ENCODE measurements around the gene ZBTB49. TPM values are rescaled to one million over a fixed set of nuclear protein-coding genes. Genes with fewer than 3 reads are reported as not detected.

ZBTB49 gene
- total RNA-seq, 2 donors from 2014 or later, result 8.4 to 10.2 TPM

DNA sequence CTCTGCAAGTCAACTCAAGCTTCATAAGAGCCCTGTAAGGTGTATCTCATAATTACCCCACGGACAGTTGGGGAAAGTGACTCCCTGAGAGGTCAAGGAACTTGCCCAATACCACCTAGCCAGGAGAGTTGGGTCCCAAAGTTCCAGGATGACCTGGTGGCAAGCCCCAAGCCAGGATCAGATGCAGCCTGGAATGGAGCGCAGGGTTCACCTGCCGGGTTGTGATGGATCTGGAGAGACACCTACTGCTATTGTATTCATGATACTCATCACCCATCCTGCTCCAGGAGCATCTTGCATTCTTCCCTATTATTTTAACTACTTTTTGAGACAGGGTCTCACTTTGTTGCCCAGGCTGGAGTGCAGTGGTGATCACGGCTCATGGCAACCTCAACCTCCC is 36.1 kb downstream of the ZBTB49 start:
- TF ChIP-seq, protein P1, sequence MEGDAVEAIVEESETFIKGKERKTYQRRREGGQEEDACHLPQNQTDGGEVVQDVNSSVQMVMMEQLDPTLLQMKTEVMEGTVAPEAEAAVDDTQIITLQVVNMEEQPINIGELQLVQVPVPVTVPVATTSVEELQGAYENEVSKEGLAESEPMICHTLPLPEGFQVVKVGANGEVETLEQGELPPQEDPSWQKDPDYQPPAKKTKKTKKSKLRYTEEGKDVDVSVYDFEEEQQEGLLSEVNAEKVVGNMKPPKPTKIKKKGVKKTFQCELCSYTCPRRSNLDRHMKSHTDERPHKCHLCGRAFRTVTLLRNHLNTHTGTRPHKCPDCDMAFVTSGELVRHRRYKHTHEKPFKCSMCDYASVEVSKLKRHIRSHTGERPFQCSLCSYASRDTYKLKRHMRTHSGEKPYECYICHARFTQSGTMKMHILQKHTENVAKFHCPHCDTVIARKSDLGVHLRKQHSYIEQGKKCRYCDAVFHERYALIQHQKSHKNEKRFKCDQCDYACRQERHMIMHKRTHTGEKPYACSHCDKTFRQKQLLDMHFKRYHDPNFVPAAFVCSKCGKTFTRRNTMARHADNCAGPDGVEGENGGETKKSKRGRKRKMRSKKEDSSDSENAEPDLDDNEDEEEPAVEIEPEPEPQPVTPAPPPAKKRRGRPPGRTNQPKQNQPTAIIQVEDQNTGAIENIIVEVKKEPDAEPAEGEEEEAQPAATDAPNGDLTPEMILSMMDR (IDR thresholded peaks at IDR 0.05), result no peak
- Histone ChIP-seq H3K9me3 (no peaks in the 10 kb centered on the region), H3K36me3 (peaks cover 7% of the 10 kb centered on the region), H3K4me1 (ENCODE audit: control insufficient read depth in 1 of 2, low read depth in 2 of 2) (no peaks in the 10 kb centered on the region), H3K27ac (no peak overlapping the region), H3K4me3 (no peak overlapping the region), H3K27me3 (replicated peaks; ENCODE audit: insufficient read depth) (no peaks in the 10 kb centered on the region)
- DNase-seq (ENCODE audit: low spot score) (no peak), ATAC-seq (ENCODE audit: insufficient number of reproducible peaks, low FRiP score, low read depth) (no peak)

DNA sequence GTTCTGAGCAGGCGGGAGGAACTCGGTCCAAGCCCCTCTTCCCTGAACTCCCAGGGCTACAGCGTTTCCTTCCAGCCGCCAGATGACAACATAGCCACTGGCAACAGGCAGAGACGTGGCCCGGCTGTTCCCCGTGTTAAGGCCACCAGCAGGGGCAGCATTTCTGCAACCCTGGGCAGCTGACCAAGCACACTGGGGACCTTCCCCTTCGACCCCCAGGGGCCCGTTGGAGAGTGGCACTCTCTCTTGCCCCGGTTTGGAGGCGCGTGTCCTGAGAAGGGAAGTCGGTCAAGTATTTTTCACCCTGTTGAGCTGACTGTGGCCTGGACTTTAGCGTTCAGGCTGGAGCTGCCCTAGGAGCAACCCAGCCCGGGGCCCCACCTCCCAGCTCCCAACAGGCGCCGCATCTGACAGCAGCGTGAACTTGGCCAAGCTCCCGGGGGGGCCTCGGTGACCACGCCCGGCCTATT is 37.6 kb downstream of the ZBTB49 start:
- Histone ChIP-seq H3K27ac (no peak overlapping the region), H3K36me3 (no peaks in the 10 kb centered on the region), H3K4me3 (no peak overlapping the region), H3K27me3 (replicated peaks; ENCODE audit: insufficient read depth) (no peaks in the 10 kb centered on the region), H3K9me3 (no peaks in the 10 kb centered on the region), H3K4me1 (ENCODE audit: control insufficient read depth in 1 of 2, low read depth in 2 of 2) (no peaks in the 10 kb centered on the region)
- TF ChIP-seq, protein P1 (IDR thresholded peaks at IDR 0.05), result no peak
- DNase-seq (ENCODE audit: low spot score) (no peak), ATAC-seq (ENCODE audit: insufficient number of reproducible peaks, low FRiP score, low read depth) (no peak)

DNA sequence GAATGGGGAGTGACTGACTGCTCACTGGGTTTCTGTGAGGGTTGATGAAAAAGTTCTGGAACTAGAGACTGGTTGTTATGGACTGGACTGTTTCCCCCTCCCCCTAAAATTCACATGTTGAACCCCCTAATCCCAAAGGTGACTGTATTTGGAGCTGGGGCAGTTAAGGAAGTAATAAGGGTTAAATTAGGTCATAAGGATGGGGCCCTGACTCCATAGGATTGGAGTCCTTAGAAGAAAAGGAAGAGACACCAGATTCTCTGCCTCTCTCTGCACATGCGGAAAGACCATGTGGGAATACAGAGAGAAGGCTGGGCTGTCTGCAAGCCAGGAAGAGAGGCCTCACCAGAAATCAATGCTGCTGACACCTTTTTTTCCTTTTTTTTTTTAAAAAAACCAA is 38.2 kb downstream of the ZBTB49 start:
- H3K9me3 ChIP-seq, result no peaks in the 10 kb centered on the region
- no peaks in the 10 kb centered on the region for H3K36me3 ChIP-seq
- TF ChIP-seq, protein P1 (IDR thresholded peaks at IDR 0.05), result no peak
- DNase-seq (ENCODE audit: low spot score) (no peak), ATAC-seq (ENCODE audit: insufficient number of reproducible peaks, low FRiP score, low read depth) (no peak)
- no peak overlapping the region for H3K27ac ChIP-seq
- H3K4me1 ChIP-seq (ENCODE audit: control insufficient read depth in 1 of 2, low read depth in 2 of 2), result no peaks in the 10 kb centered on the region
- no peaks in the 10 kb centered on the region for H3K27me3 ChIP-seq (replicated peaks; ENCODE audit: insufficient read depth)
- no peak overlapping the region for H3K4me3 ChIP-seq

DNA sequence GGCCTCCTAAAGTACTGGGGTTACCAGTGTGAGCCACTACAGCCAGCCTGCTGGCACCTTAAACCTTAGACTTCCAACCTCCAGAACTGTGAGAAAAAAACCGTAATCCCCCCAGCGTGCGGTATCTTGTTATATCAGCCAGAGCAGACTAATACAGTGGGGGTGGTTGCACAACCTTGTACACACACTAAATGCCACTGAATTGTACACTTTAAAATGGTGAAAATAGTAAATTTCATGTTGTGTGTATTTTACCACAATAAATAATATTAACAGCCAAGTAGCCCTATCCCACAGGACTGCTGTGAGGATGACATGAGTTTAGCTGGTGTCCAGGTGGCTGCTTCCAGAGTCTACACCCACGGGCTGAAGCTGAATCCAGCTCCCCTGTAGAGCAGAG is 38.8 kb downstream of the ZBTB49 start:
- H3K9me3 ChIP-seq, result no peaks in the 10 kb centered on the region
- H3K4me1 ChIP-seq (ENCODE audit: control insufficient read depth in 1 of 2, low read depth in 2 of 2), result no peaks in the 10 kb centered on the region
- H3K36me3 ChIP-seq, result no peaks in the 10 kb centered on the region
- no peak overlapping the region for H3K4me3 ChIP-seq
- no peak for DNase-seq (ENCODE audit: low spot score)
- TF ChIP-seq, protein P1 (IDR thresholded peaks at IDR 0.05), result no peak
- H3K27ac ChIP-seq, result no peak overlapping the region
- no peaks in the 10 kb centered on the region for H3K27me3 ChIP-seq (replicated peaks; ENCODE audit: insufficient read depth)
- no peak for ATAC-seq (ENCODE audit: insufficient number of reproducible peaks, low FRiP score, low read depth)

DNA sequence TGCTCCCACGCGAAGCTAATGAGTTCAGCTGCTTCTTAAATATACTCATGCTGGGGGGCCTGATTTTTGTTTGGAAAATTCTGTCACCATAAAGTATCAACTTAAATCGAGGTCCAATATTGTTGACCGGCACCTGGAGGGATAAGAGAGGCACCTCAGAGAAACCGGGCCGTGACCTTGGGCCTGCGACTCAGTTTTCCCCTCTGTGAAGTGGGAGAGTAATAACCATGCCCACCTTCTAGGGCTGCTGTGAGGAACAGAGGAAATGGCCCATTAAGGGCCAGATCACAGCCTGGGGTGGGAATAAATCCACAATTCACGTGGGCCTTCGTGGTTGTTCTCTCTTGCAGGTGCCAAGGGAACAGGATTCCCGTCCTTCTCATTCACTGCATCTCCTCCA is 39.4 kb downstream of the ZBTB49 start:
- Histone ChIP-seq H3K27ac (no peak overlapping the region), H3K4me3 (no peak overlapping the region), H3K4me1 (ENCODE audit: control insufficient read depth in 1 of 2, low read depth in 2 of 2) (no peaks in the 10 kb centered on the region), H3K36me3 (no peaks in the 10 kb centered on the region), H3K9me3 (no peaks in the 10 kb centered on the region), H3K27me3 (replicated peaks; ENCODE audit: insufficient read depth) (no peaks in the 10 kb centered on the region)
- TF ChIP-seq, protein P1 (IDR thresholded peaks at IDR 0.05), result no peak
- DNase-seq (ENCODE audit: low spot score), result no peak
- no peak for ATAC-seq (ENCODE audit: insufficient number of reproducible peaks, low FRiP score, low read depth)
